Lower leg skin (tissue), 3 donors: ENCODE measurements around the gene APCDD1.
"Not testable (repeated sequence)": the region's sequence is repeated elsewhere in the genome, so short reads cannot be mapped to it uniquely, and the experiment has no call there.

Experiments
- POLR2A ChIP-seq, 2 donors: fragments of 450-650 bp; IDR thresholded peaks; one replicate each; pipeline ENCODE4 v1.6.1; 2016 to 2017; ENCODE audit warnings: antibody characterized with exemption in 2 of 2, mild to moderate bottlenecking in 1 of 2, moderate library complexity in 1 of 2
- TF ChIP-seq, protein P1 (sequence below), 3 donors: fragments of 450-650 bp; IDR thresholded peaks; one replicate each; pipeline ENCODE4 v1.5.1; 2016; ENCODE audit warnings: antibody characterized with exemption in 3 of 3, mild to moderate bottlenecking in 3 of 3, moderate library complexity in 2 of 3

DNA sequence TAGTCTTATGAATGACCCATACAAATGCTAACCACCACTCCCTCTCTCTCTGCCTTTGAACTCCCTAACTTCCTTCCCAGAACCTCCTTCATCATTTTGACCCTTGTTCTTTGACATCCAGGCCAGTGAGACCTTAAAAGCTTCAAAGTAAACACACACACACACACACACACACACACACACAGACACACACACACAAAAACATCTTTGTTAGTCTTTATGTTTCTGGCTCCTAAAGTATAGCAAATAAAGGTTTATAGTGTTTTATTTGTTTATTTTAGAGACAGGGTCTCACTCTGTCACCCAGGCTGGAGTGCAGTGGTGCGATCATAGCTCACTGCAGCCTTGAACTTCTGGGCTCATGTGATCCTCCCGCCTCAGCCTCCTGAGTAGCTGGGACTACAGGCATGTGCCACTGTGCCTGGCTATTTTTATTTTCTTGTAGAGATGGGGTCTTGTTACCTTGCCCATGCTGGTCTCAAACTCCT is 9.8 kb downstream of the APCDD1 start:
- TF ChIP-seq, protein P1, sequence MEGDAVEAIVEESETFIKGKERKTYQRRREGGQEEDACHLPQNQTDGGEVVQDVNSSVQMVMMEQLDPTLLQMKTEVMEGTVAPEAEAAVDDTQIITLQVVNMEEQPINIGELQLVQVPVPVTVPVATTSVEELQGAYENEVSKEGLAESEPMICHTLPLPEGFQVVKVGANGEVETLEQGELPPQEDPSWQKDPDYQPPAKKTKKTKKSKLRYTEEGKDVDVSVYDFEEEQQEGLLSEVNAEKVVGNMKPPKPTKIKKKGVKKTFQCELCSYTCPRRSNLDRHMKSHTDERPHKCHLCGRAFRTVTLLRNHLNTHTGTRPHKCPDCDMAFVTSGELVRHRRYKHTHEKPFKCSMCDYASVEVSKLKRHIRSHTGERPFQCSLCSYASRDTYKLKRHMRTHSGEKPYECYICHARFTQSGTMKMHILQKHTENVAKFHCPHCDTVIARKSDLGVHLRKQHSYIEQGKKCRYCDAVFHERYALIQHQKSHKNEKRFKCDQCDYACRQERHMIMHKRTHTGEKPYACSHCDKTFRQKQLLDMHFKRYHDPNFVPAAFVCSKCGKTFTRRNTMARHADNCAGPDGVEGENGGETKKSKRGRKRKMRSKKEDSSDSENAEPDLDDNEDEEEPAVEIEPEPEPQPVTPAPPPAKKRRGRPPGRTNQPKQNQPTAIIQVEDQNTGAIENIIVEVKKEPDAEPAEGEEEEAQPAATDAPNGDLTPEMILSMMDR (IDR thresholded peaks at IDR 0.05), result not testable (repeated sequence)
- not testable (repeated sequence) for TF ChIP-seq POLR2A (IDR thresholded peaks at IDR 0.05)
